GM12801 (cell line): ENCODE data around the gene LIG1.

Experiments
- TF ChIP-seq, protein P1 (sequence below): IDR thresholded peaks from one replicate; pipeline ENCODE4 v1.5.1; 2011; ENCODE audit warnings: control low read depth; ENCODE audit not compliant: insufficient read length; ENCODE audit errors: extremely low read depth

Gene LIG1

DNA sequence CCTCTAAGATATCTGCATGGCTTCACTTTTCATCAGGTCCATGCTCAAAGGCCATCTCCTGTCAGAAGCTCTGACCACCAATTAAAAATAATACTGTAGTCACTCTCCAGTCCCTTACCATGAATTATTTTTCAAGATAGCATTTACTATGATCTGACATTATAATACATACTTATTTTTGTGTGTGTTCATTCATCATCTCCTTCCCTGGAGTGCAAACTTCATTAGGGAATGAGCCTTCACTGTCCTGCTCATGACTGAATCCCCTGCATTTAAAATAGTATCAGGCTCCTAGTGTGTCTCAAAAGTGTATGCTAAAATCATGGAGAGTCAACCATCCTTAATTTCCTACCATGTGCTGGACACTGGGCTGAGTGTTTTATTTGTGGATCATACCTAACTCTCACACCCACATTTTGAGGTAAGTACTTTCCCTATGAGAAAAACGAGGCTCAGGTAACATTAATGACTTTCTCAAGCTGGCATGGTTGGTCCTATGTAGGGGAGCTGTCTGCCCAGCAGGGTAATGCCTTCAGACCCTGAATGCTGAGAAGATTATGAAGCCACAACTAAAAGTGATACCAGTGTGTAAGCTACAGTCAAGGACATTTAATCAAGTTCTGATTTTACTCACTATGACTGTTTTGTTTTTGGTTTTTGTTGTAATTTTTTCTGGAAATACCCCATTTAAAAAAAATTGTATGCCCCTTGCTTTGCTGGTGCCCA lies 75.9 kb downstream of the LIG1 start:
- TF ChIP-seq, protein P1, sequence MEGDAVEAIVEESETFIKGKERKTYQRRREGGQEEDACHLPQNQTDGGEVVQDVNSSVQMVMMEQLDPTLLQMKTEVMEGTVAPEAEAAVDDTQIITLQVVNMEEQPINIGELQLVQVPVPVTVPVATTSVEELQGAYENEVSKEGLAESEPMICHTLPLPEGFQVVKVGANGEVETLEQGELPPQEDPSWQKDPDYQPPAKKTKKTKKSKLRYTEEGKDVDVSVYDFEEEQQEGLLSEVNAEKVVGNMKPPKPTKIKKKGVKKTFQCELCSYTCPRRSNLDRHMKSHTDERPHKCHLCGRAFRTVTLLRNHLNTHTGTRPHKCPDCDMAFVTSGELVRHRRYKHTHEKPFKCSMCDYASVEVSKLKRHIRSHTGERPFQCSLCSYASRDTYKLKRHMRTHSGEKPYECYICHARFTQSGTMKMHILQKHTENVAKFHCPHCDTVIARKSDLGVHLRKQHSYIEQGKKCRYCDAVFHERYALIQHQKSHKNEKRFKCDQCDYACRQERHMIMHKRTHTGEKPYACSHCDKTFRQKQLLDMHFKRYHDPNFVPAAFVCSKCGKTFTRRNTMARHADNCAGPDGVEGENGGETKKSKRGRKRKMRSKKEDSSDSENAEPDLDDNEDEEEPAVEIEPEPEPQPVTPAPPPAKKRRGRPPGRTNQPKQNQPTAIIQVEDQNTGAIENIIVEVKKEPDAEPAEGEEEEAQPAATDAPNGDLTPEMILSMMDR = no peak

DNA sequence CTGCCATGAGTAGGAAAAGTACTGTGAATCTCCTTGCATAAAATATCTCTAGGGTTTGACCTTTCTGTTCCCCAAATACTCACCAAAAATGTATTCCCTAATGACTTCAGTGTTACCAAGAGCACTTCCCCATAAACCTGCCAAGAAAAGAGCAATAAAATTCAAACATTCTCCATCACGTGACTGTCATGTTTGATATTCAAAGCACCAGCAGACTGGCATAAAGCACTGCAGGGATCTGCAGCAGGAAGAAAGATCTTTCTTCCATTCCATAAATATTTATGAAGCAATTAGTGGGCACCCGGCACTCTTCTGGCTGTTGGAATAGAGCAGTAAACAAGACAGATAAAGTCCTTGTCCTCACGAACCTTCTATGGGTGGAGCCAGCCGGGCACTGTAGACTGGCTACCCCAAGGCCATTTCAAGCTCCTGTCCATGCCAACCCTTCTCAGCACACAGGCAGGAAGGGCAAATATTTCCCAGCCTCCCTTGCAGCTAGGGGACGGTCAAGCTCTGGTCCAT lies 79.8 kb downstream of the LIG1 start:
- TF ChIP-seq, protein P1 = no peak

DNA sequence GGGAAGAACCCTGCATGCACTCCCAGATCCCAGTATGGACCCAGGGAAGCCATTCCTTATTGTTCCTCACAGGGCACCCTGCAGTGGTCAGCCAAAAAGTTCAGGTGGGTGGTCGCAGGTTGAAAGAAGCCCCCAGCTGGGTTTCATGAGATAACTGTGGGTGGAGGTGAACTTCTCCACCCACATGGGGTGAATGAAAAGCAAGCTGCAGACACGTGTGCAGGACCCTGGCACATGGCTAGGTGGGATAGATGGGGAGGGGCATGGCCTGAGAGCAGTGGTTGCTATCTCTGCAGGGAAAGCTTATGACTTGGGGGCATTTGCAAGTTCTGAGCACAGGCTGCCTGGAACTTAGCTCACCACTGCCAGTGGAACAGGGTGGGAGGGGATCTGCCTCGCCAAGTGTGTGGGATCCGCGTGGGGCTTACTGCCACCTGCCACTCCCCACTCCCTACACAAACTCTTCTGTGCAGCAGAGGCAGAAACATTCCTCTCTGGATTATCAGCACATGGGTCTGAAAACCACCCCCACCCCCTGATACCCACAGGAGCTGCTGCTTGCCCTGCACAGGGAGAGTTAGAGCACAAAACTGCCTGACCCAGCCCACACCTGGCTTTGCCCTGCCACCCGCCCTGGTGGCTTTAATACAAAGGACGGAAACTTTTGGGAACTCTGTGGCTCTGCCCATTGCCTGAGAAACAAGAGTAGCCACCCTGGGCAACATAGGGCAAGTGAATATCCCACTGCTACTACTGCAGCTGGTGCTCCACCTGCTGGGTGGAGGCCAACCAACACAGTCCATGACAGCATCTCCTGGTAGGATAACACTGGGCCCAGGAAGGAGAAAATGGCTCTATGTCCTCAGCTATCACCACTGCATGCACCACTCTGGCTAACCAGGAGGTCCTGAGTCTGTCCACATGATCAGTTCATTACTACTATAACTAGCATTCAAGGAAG lies 84.0 kb downstream of the LIG1 start:
- TF ChIP-seq, protein P1 = no peak

GRCh38 chr19:48085076-48085475 lies 85.1 kb downstream of the LIG1 start:
- TF ChIP-seq, protein P1 = no peak

- TF ChIP-seq, protein P1 = no peak
Measured at GRCh38 chr19:48081106-48081505, 89.0 kb downstream of the LIG1 start.

GRCh38 chr19:48069435-48069834 lies 100.7 kb downstream of the LIG1 start:
- TF ChIP-seq, protein P1 = no peak
